K562 (cell line): ENCODE measurements around the gene MCFD2.

ENCODE experiments used
- BACH1 ChIP-seq: fragments of 200-800 bp; sonication (Bioruptor generic); IDR thresholded peaks from 2 replicates; pipeline ENCODE4 v1.6.1; 2016; ENCODE audit warnings: missing genetic modification characterization, missing compliant biosample characterization
- CBX2 ChIP-seq: fragments of 200-600 bp; sonication (generic); IDR thresholded peaks from one replicate; pipeline ENCODE4 v1.6.1; 2012; ENCODE audit warnings: mild to moderate bottlenecking, low read length, inconsistent platforms; ENCODE audit not compliant: insufficient read depth, poor library complexity, severe bottlenecking
- MYNN ChIP-seq, 2 experiments: sonication (generic); formaldehyde crosslinking in 1 of 2; IDR thresholded peaks; 2 replicates each; pipeline versions ENCODE4 v1.5.0 to v1.6.1; 2016 to 2020; ENCODE audit warnings: antibody characterized with exemption in 1 of 2, missing genetic modification reagents in 1 of 2
- RAD21 ChIP-seq, 2 experiments: fragments of 250-450 bp in 1 of 2; fragments of 450-650 bp in 1 of 2; sonication (Bioruptor Pico) in 1 of 2; formaldehyde crosslinking in 1 of 2; IDR thresholded peaks in 1 of 2; conservative IDR thresholded peaks in 1 of 2; 2 replicates each; pipeline versions ENCODE4 v1.4.0 to v1.8.0; 2020 to 2022; ENCODE audit warnings: mild to moderate bottlenecking in 2 of 2, moderate library complexity in 1 of 2
- ZNF121 ChIP-seq: sonication (generic); formaldehyde crosslinking; conservative IDR thresholded peaks from 2 replicates; pipeline ENCODE4 v1.8.0; 2022; ENCODE audit warnings: missing genetic modification reagents

GRCh38 chr2:46886268-46887027, 29.2 kb downstream of the MCFD2 start:
- TF ChIP-seq MYNN (IDR thresholded peaks at IDR 0.05) (no peak), MYNN (CRISPR knock-in tag; IDR thresholded peaks at IDR 0.05) (no peak), CBX2 (no peak), RAD21 (CRISPR knock-in tag; conservative IDR thresholded peaks at IDR 0.05 in 1 of 2, IDR thresholded peaks at IDR 0.05 in 1 of 2) (no peak), BACH1 (no peak), ZNF121 (CRISPR knock-in tag) (no peak)
